Measurements from ENCODE around the gene SAMD4A.

Gene SAMD4A

GRCh38 chr14:54687750-54688119, 120.8 kb downstream of the SAMD4A start:
- H3F3A ChIP-seq (ENCODE audit: insufficient read depth, low read length), result no peaks in the 10 kb centered on the region
- TF ChIP-seq EZH2 (IDR thresholded peaks at IDR 0.05; ENCODE audit: borderline replicate concordance, low read length) (no peak), CTCF (IDR thresholded peaks at IDR 0.05; ENCODE audit: low read length) (no peak)
- H3K4me1 ChIP-seq (ENCODE audit: insufficient read depth, low read length, severe bottlenecking), result no peaks in the 10 kb centered on the region
- H2AFZ ChIP-seq (ENCODE audit: low read length), result no peak overlapping the region
- no peak overlapping the region for H3K4me3 ChIP-seq (ENCODE audit: low read depth, low read length, poor library complexity, severe bottlenecking)
- H3K4me2 ChIP-seq (ENCODE audit: low read length), result no peak overlapping the region
- H4K20me1 ChIP-seq (ENCODE audit: insufficient read depth, low read length), result no peaks in the 10 kb centered on the region
- no peaks in the 10 kb centered on the region for H3K36me3 ChIP-seq (ENCODE audit: insufficient read depth, low read length)
- no peak overlapping the region for H3K9ac ChIP-seq (ENCODE audit: low read length)
- no peaks in the 10 kb centered on the region for H3K79me2 ChIP-seq (ENCODE audit: insufficient read depth, low read length)
- no peaks in the 10 kb centered on the region for H3K9me2 ChIP-seq (ENCODE audit: low read depth, low read length)
- H3K9me3 ChIP-seq (ENCODE audit: low read length), result no peaks in the 10 kb centered on the region
- peaks cover 4% of the 10 kb centered on the region; the same call in 1 of the 2 replicates for H3K27me3 ChIP-seq (ENCODE audit: insufficient read depth, low read length)
- no peak overlapping the region for H3K27ac ChIP-seq (ENCODE audit: low read depth, low read length, poor library complexity, severe bottlenecking)

- Histone ChIP-seq H3K4me3 (ENCODE audit: low read depth, low read length, poor library complexity, severe bottlenecking) (no peak overlapping the region), H3K9ac (ENCODE audit: low read length) (no peak overlapping the region), H4K20me1 (ENCODE audit: insufficient read depth, low read length) (no peaks in the 10 kb centered on the region), H3K4me1 (ENCODE audit: insufficient read depth, low read length, severe bottlenecking) (no peaks in the 10 kb centered on the region), H2AFZ (ENCODE audit: low read length) (no peak overlapping the region), H3K27ac (ENCODE audit: low read depth, low read length, poor library complexity, severe bottlenecking) (no peak overlapping the region), H3K27me3 (ENCODE audit: insufficient read depth, low read length) (peaks cover 4% of the 10 kb centered on the region; the same call in 1 of the 2 replicates), H3K9me2 (ENCODE audit: low read depth, low read length) (no peaks in the 10 kb centered on the region), H3K36me3 (ENCODE audit: insufficient read depth, low read length) (no peaks in the 10 kb centered on the region), H3F3A (ENCODE audit: insufficient read depth, low read length) (no peaks in the 10 kb centered on the region), H3K9me3 (ENCODE audit: low read length) (no peaks in the 10 kb centered on the region), H3K4me2 (ENCODE audit: low read length) (no peak overlapping the region), H3K79me2 (ENCODE audit: insufficient read depth, low read length) (no peaks in the 10 kb centered on the region)
- TF ChIP-seq CTCF (IDR thresholded peaks at IDR 0.05; ENCODE audit: low read length), result no peak
- TF ChIP-seq EZH2 (IDR thresholded peaks at IDR 0.05; ENCODE audit: borderline replicate concordance, low read length), result no peak
Measured at GRCh38 chr14:54688229-54688628, 121.3 kb downstream of the SAMD4A start.

- TF ChIP-seq CTCF (IDR thresholded peaks at IDR 0.05; ENCODE audit: low read length) (no peak), EZH2 (IDR thresholded peaks at IDR 0.05; ENCODE audit: borderline replicate concordance, low read length) (no peak)
- Histone ChIP-seq H2AFZ (ENCODE audit: low read length) (no peak overlapping the region), H3F3A (ENCODE audit: insufficient read depth, low read length) (no peaks in the 10 kb centered on the region), H4K20me1 (ENCODE audit: insufficient read depth, low read length) (no peaks in the 10 kb centered on the region), H3K27ac (ENCODE audit: low read depth, low read length, poor library complexity, severe bottlenecking) (no peak overlapping the region), H3K9me2 (ENCODE audit: low read depth, low read length) (no peaks in the 10 kb centered on the region), H3K36me3 (ENCODE audit: insufficient read depth, low read length) (no peaks in the 10 kb centered on the region), H3K9me3 (ENCODE audit: low read length) (no peaks in the 10 kb centered on the region), H3K79me2 (ENCODE audit: insufficient read depth, low read length) (no peaks in the 10 kb centered on the region), H3K9ac (ENCODE audit: low read length) (no peak overlapping the region), H3K4me3 (ENCODE audit: low read depth, low read length, poor library complexity, severe bottlenecking) (no peak overlapping the region), H3K4me2 (ENCODE audit: low read length) (no peak overlapping the region), H3K4me1 (ENCODE audit: insufficient read depth, low read length, severe bottlenecking) (no peaks in the 10 kb centered on the region), H3K27me3 (ENCODE audit: insufficient read depth, low read length) (peaks cover 4% of the 10 kb centered on the region; the same call in 1 of the 2 replicates)
Measured at GRCh38 chr14:54689928-54690327, 123.0 kb downstream of the SAMD4A start.

Measured in OCI-LY1 (cell line).